GM12865 (cell line): ENCODE results near the gene STAG1.
"Not testable (repeated sequence)": the region's sequence is repeated elsewhere in the genome, so short reads cannot be mapped to it uniquely, and the experiment has no call there.

Source experiments
- DNase-seq: peaks from one replicate; pipeline ENCODE4 v3.0.0; 2010; ENCODE audit warnings: low read depth
- H3K4me3 ChIP-seq: 2 replicates; pipeline ENCODE4 v1.5.1; 2011; ENCODE audit warnings: mild to moderate bottlenecking, low read depth, low read length, control low read depth
- CTCF ChIP-seq: IDR thresholded peaks from 2 replicates; pipeline ENCODE4 v1.5.1; 2011; ENCODE audit warnings: low read length, control low read depth, low read depth, inconsistent platforms; ENCODE audit not compliant: insufficient read depth; ENCODE audit errors: missing control alignments

STAG1 gene

GRCh38 chr3:136720091-136720490, 32.1 kb downstream of the STAG1 start:
- no peak for DNase-seq
- H3K4me3 ChIP-seq: no peak overlapping the region
- TF ChIP-seq CTCF: no peak

- no peak for TF ChIP-seq CTCF
- DNase-seq: no peak
- no peak overlapping the region for H3K4me3 ChIP-seq
Observed at GRCh38 chr3:136716629-136717028, 35.5 kb downstream of the STAG1 start.

GRCh38 chr3:136714020-136714419, 38.2 kb downstream of the STAG1 start:
- TF ChIP-seq CTCF: no peak
- DNase-seq: no peak

GRCh38 chr3:136712941-136713340, 39.2 kb downstream of the STAG1 start:
- no peak overlapping the region for H3K4me3 ChIP-seq
- DNase-seq: no peak
- TF ChIP-seq CTCF: no peak

More at GRCh38 chr3:136714020-136714419, 38.2 kb downstream of the STAG1 start:
- H3K4me3 ChIP-seq: no peak overlapping the region

GRCh38 chr3:136711888-136712287, 40.3 kb downstream of the STAG1 start:
- not testable (repeated sequence) for H3K4me3 ChIP-seq, DNase-seq

GRCh38 chr3:136711277-136711676, 40.9 kb downstream of the STAG1 start:
- no peak for DNase-seq
- no peak overlapping the region for H3K4me3 ChIP-seq
- TF ChIP-seq CTCF: no peak

- H3K4me3 ChIP-seq, DNase-seq: not testable (repeated sequence)
Observed at GRCh38 chr3:136709775-136710174, 42.4 kb downstream of the STAG1 start.

GRCh38 chr3:136708333-136708985, 43.7 kb downstream of the STAG1 start:
- DNase-seq: no peak
- no peak overlapping the region for H3K4me3 ChIP-seq
- no peak for TF ChIP-seq CTCF
